GM23248 (cell line): Measurements from ENCODE around the gene YARS2. TPM values are rescaled to one million over a fixed set of nuclear protein-coding genes. Genes with fewer than 3 reads are reported as not detected.

ENCODE experiments used
- DNase-seq: peaks from one replicate; pipeline ENCODE4 v3.0.0-alpha.2; 2015
- H2AFZ ChIP-seq: fragments of 200-600 bp; sonication (generic); 2 replicates; pipeline ENCODE4 v1.6.1; 2016; ENCODE audit warnings: antibody characterized with exemption
- H3F3A ChIP-seq: fragments of 200-600 bp; sonication (generic); 2 replicates; pipeline ENCODE4 v1.6.1; 2016; ENCODE audit warnings: mild to moderate bottlenecking, antibody characterized with exemption, mixed run types; ENCODE audit not compliant: insufficient read depth
- H3K27ac ChIP-seq: fragments of 200-600 bp; sonication (generic); 2 replicates; pipeline ENCODE4 v1.5.1; 2016; ENCODE audit warnings: mild to moderate bottlenecking
- H3K27me3 ChIP-seq: fragments of 200-600 bp; sonication (generic); replicated peaks from 2 replicates; pipeline ENCODE4 v1.6.1; 2016; ENCODE audit warnings: mild to moderate bottlenecking; ENCODE audit not compliant: insufficient read depth
- H3K36me3 ChIP-seq: fragments of 200-600 bp; sonication (generic); 2 replicates; pipeline ENCODE4 v1.6.1; 2016; ENCODE audit warnings: low read depth, mild to moderate bottlenecking
- H3K4me1 ChIP-seq: fragments of 200-600 bp; sonication (generic); 2 replicates; pipeline ENCODE4 v1.6.1; 2016; ENCODE audit warnings: mild to moderate bottlenecking; ENCODE audit not compliant: insufficient read depth
- H3K4me2 ChIP-seq: fragments of 200-600 bp; sonication (generic); one replicate; pipeline ENCODE4 v1.6.1; 2016; ENCODE audit warnings: mild to moderate bottlenecking; ENCODE audit not compliant: unreplicated experiment
- H3K4me3 ChIP-seq: fragments of 200-600 bp; sonication (generic); 2 replicates; pipeline ENCODE4 v1.5.1; 2016; ENCODE audit warnings: mild to moderate bottlenecking
- H3K79me2 ChIP-seq: fragments of 200-600 bp; sonication (generic); 2 replicates; pipeline ENCODE4 v1.6.1; 2016; ENCODE audit warnings: mild to moderate bottlenecking; ENCODE audit not compliant: insufficient read depth
- H3K9ac ChIP-seq: fragments of 200-600 bp; sonication (generic); 2 replicates; pipeline ENCODE4 v1.6.1; 2016; ENCODE audit warnings: mild to moderate bottlenecking
- H3K9me2 ChIP-seq: fragments of 200-600 bp; sonication (generic); 2 replicates; pipeline ENCODE4 v1.6.1; 2016; ENCODE audit warnings: mixed run types, mild to moderate bottlenecking, moderate library complexity; ENCODE audit not compliant: insufficient read depth
- H3K9me3 ChIP-seq: fragments of 200-600 bp; sonication (generic); one replicate; pipeline ENCODE4 v1.6.1; 2017; ENCODE audit warnings: low read depth
- H4K20me1 ChIP-seq: fragments of 200-600 bp; sonication (generic); 2 replicates; pipeline ENCODE4 v1.6.0; 2016; ENCODE audit not compliant: insufficient read depth
- EZH2 ChIP-seq: fragments of 200-600 bp; sonication (generic); IDR thresholded peaks from 2 replicates; pipeline ENCODE4 v1.6.1; 2018; ENCODE audit warnings: antibody characterized with exemption, mild to moderate bottlenecking; ENCODE audit not compliant: insufficient read depth, poor library complexity, severe bottlenecking
- EZH2phosphoT487 ChIP-seq: fragments of 200-600 bp; sonication (generic); IDR thresholded peaks from 2 replicates; pipeline ENCODE4 v1.6.1; 2018; ENCODE audit warnings: antibody characterized with exemption, moderate library complexity, mild to moderate bottlenecking, low read depth; ENCODE audit not compliant: insufficient read depth
- WGBS, 2 experiments: methylation state at CpG; one replicate each; pipeline ENCODE4 v1.1.6; 2015 to 2017; ENCODE audit warnings: low lambda C conversion rate in 2 of 2, low coverage in 1 of 2; ENCODE audit errors: missing lambda C conversion rate in 2 of 2; 5-methylcytosine and 5-hydroxymethylcytosine counted together
- in situ Hi-C: fragments of 300-500 bp; cut with MboI; formaldehyde crosslinking; loops from 2 replicates; pipeline ENCODE4 v1.15.0; 2020
- polyA plus RNA-seq: library from polyadenylated mRNA; unstranded; fragments of >200 nt; fragmentation: Nextera tagmentation; extraction: Ambion mirVana; gene quantifications from 2 replicates; pipeline ENCODE4 v1.2.1, GENCODE V29; 2016
- total RNA-seq: library from RNA; depleted of rRNA; stranded (reverse); fragments of >200 nt; shearing (Covaris generic); gene quantifications from 2 replicates; pipeline ENCODE4 v1.2.3, GENCODE V29; 2014

YARS2 gene
- total and polyA plus RNA-seq, 2 experiments from 2014 or later = 30.8 to 33.1 TPM

DNA sequence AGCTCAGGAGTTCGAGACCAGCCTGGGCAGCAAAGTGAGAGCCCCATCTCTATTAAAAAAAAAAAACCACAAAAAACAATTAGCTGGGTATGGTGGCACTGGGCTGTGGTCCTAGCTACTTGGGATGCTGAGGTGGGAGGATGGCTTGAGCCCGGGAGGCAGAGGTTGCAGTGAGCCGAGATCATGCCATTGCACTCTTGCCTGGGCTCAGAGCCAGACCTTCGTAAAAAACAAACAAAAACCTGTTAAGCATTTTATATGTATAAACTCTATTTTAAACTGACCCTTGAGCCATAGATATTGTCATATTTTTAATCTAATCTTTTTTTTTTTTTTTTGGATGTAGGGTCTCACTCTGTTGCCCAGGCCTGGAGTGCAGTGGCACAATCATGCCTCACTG is 40.9 kb downstream of the YARS2 start:
- in situ Hi-C loops = no loop called here
- H2AFZ ChIP-seq = no peak overlapping the region
- no peak overlapping the region for H3K4me3 ChIP-seq
- H3K36me3 ChIP-seq = peaks cover 27% of the 10 kb centered on the region
- H3K9me3 ChIP-seq = no peaks in the 10 kb centered on the region
- H3K27me3 ChIP-seq = no peaks in the 10 kb centered on the region
- no peak overlapping the region for H3K9ac ChIP-seq
- DNase-seq = no peak
- TF ChIP-seq EZH2 = no peak
- no peak for TF ChIP-seq EZH2phosphoT487
- H3K4me2 ChIP-seq = no peak overlapping the region
- 57 to 68% methylated on average over 4 of the region's 4 CpGs for WGBS, 2 experiments
- no peaks in the 10 kb centered on the region for H3F3A ChIP-seq
- H3K4me1 ChIP-seq = no peaks in the 10 kb centered on the region
- no peaks in the 10 kb centered on the region for H4K20me1 ChIP-seq
- no peaks in the 10 kb centered on the region; the same call in 1 of the 2 replicates for H3K79me2 ChIP-seq
- no peaks in the 10 kb centered on the region for H3K9me2 ChIP-seq
- no peak overlapping the region for H3K27ac ChIP-seq

DNA sequence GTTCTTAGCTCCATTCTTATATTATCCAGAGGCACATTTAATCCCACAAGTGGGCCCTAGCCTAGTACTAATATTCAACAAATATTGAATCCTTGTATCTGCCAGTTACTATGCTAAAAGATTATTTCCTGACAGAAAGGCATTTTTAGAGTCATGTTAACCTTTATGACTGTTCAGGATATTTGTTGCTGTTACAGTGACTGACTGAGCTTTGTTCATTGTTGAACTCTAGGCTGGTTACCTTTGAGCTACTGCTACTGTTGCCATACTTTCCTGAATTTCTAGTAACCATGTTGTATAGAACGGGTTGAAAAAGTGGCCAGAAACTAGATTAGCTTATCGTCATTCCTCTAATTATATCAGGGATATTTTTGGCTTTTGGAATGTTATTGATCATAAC is 46.8 kb downstream of the YARS2 start:
- Histone ChIP-seq H3K36me3 (peaks cover 50% of the 10 kb centered on the region), H3K27ac (no peak overlapping the region), H3K79me2 (peaks cover 26% of the 10 kb centered on the region), H3K9me2 (no peaks in the 10 kb centered on the region), H3F3A (no peaks in the 10 kb centered on the region; the same call in 1 of the 2 replicates), H3K4me2 (no peak overlapping the region), H2AFZ (no peak overlapping the region), H3K4me3 (no peak overlapping the region), H4K20me1 (no peaks in the 10 kb centered on the region), H3K9me3 (no peaks in the 10 kb centered on the region), H3K4me1 (no peaks in the 10 kb centered on the region), H3K9ac (no peak overlapping the region), H3K27me3 (no peaks in the 10 kb centered on the region)
- WGBS, 2 experiments = 79 to 83% methylated on average over 2 of the region's 2 CpGs
- in situ Hi-C loops = no loop called here
- TF ChIP-seq EZH2phosphoT487 = no peak
- TF ChIP-seq EZH2 = no peak
- DNase-seq = no peak

DNA sequence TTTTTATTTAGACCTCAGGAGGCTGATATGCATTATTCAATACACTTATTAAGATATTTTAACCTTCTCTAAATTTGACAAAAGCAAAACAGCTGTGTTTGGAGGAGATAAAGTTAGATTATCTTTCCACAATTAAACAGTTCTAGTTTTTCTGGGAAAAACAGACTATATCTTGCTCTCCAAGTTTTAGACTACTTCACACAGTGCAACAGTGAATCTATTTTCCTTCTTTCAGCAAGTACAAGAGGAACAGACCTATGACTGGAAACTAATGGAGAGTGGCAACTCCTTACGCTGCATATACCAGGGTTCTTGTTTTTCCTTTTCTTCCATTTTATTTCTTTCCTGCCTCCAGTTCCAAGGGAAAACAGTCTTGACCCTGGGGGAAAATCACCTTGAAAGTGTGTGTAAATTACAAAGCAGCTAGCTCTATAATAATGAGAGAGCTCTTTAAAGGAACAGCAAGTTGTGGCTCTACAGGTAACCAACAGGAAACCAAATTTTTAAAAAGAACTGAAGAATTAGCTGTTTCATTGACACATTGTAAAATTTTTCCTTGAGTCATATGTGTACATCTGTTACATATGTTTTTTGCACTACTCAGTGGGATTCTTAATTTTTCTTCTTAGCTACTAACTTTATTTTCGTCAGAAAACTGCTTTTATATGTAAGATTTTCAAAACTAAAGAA is 49.2 kb downstream of the YARS2 start:
- Histone ChIP-seq H3K4me1 (peaks cover 8% of the 10 kb centered on the region; the same call in 1 of the 2 replicates), H3K9ac (no peak overlapping the region), H3K9me2 (no peaks in the 10 kb centered on the region), H2AFZ (no peak overlapping the region), H3K4me2 (no peak overlapping the region), H3K27ac (no peak overlapping the region), H3K27me3 (no peaks in the 10 kb centered on the region), H4K20me1 (no peaks in the 10 kb centered on the region; the same call in 1 of the 2 replicates), H3F3A (no peaks in the 10 kb centered on the region; the same call in 1 of the 2 replicates), H3K79me2 (peaks cover 40% of the 10 kb centered on the region), H3K36me3 (peaks cover 35% of the 10 kb centered on the region), H3K4me3 (no peak overlapping the region), H3K9me3 (no peaks in the 10 kb centered on the region)
- WGBS, 2 experiments = 98% methylated on average over 2 of the region's 2 CpGs
- TF ChIP-seq EZH2 (no peak), EZH2phosphoT487 (no peak)
- in situ Hi-C loops = no loop called here
- no peak for DNase-seq

- no peak overlapping the region for H3K4me3 ChIP-seq
- in situ Hi-C loops = no loop called here
- H3K4me2 ChIP-seq = no peak overlapping the region
- no peaks in the 10 kb centered on the region for H3K9me2 ChIP-seq
- H3K36me3 ChIP-seq = peaks cover 33% of the 10 kb centered on the region
- H3K9ac ChIP-seq = no peak overlapping the region
- no peaks in the 10 kb centered on the region for H3K27me3 ChIP-seq
- H2AFZ ChIP-seq = no peak overlapping the region
- TF ChIP-seq EZH2 (no peak), EZH2phosphoT487 (no peak)
- DNase-seq = no peak
- H3K27ac ChIP-seq = no peak overlapping the region
- no peaks in the 10 kb centered on the region; the same call in 1 of the 2 replicates for H3F3A ChIP-seq
- no peaks in the 10 kb centered on the region for H3K9me3 ChIP-seq
- no peaks in the 10 kb centered on the region; the same call in 1 of the 2 replicates for H4K20me1 ChIP-seq
- H3K4me1 ChIP-seq = peaks cover 8% of the 10 kb centered on the region; the same call in 1 of the 2 replicates
- H3K79me2 ChIP-seq = peaks cover 47% of the 10 kb centered on the region
These were observed 49.9 kb downstream of the YARS2 start for GRCh38 chr12:32705783-32706182.
